Activated CD4-positive, alpha-beta memory T cell treated with anti-CD3 and anti-CD28 coated beads for 36 hours (primary cell): Measurements from ENCODE around the gene ADGRG3. TPM values are rescaled to one million over a fixed set of nuclear protein-coding genes. Genes with fewer than 3 reads are reported as not detected.

ENCODE experiments used
- CTCF ChIA-PET: fragments of 350-600 bp; sonication (Branson Sonifier 250); formaldehyde crosslinking; loops from one replicate; lab custom pipeline; 2021; ENCODE audit warnings: antibody characterized with exemption, inconsistent platforms; lab: Charles Lee
- POLR2A ChIA-PET: fragments of 350-600 bp; sonication (Branson Sonifier 250); formaldehyde crosslinking; loops from one replicate; lab custom pipeline; 2021; ENCODE audit warnings: antibody characterized with exemption; lab: Charles Lee
- DNase-seq: peaks from one replicate; pipeline ENCODE4 v3.0.0-alpha.2; 2020
- H3K27ac Mint-ChIP-seq: one replicate; pipeline ENCODE4 v1.8.0; 2021; ENCODE audit warnings: mixed read lengths
- H3K27me3 Mint-ChIP-seq: one replicate; pipeline ENCODE4 v1.8.0; 2021; ENCODE audit warnings: mixed read lengths
- H3K36me3 Mint-ChIP-seq: one replicate; pipeline ENCODE4 v1.8.0; 2021; ENCODE audit warnings: mixed read lengths
- H3K4me1 Mint-ChIP-seq: one replicate; pipeline ENCODE4 v1.8.0; 2021; ENCODE audit warnings: low read depth, mixed read lengths
- H3K4me3 Mint-ChIP-seq: one replicate; pipeline ENCODE4 v1.8.0; 2021; ENCODE audit warnings: mild to moderate bottlenecking, mixed read lengths
- H3K9me3 Mint-ChIP-seq: one replicate; pipeline ENCODE4 v1.8.0; 2021; ENCODE audit warnings: mixed read lengths
- intact Hi-C: fragments of 100-400 bp; cut with micrococcal nuclease; formaldehyde crosslinking; loops from one replicate; pipeline ENCODE4 v1.15.1; 2023
- total RNA-seq, 2 experiments: library from RNA; stranded (reverse); gene quantifications; one replicate each; pipeline ENCODE4 v1.2.3, GENCODE V29; 2021

The ADGRG3 gene
- total RNA-seq, 2 experiments from 2014 or later, result not detected

DNA sequence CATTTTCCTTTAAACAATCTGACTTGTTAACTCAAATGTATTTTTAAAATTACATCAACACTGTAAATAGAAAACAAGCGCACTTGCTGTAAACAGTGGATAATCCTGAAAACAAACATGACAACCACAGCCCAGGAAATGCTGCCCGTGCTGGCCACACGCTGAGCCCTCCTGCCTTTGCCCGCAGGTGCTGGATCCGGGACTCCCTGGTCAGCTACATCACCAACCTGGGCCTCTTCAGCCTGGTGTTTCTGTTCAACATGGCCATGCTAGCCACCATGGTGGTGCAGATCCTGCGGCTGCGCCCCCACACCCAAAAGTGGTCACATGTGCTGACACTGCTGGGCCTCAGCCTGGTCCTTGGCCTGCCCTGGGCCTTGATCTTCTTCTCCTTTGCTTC, 6.6 kb upstream of the ADGRG3 start:
- Mint-ChIP-seq H3K9me3 (no peaks in the 10 kb centered on the region), H3K27me3 (no peaks in the 10 kb centered on the region), H3K4me1 (no peaks in the 10 kb centered on the region), H3K27ac (no peak overlapping the region), H3K4me3 (no peak overlapping the region), H3K36me3 (no peaks in the 10 kb centered on the region)
- intact Hi-C loops, result no loop called here
- ChIA-PET CTCF (no interaction called here), POLR2A (no interaction called here)
- DNase-seq, result no peak

DNA sequence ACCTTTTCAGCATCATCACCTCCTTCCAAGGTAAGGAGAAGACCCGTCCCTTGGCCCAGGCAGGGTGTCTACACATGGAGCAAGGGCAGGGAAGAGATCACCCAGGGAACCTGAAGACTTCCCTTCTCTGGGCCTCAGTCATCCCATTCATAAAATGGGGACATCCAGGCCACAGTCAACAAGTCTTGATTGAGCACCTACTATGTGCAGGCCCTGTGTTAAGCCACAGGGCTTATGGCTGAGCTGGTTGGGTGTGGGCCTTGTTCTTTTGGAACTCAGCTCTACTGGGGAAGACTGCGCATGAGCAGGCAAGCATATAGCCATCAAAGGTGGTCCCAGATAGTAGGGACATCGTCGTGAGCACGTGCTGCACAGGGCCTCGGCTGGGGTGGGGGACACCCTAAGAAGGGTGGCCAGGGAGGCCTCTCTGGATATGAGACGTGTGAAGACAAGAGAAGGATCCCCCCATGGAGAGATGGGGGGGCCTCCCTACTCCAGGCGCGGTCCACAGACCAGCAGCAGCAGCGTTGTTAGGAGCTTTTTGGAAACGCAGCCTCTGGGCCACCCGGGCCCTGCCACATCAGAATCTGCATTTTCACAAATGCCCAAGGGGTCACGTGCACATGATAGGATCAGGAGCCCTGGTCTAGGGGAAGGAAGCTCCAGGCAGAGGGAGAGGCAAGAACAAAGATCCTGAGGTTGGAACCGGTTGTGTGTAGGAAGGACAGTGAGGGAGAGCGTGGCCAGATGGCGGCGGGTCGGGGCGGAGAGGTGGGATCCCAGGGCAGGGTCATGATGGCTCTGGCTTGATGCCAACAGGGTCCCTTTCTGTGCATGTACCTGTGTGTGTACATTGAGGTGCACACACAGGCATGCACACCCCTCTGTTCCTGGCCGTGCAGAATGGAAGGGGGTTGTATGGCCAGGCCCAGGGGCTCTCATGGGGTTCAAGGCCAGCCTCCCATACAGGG, 5.9 kb upstream of the ADGRG3 start:
- DNase-seq, result no peak
- Mint-ChIP-seq H3K4me1 (no peaks in the 10 kb centered on the region), H3K36me3 (no peaks in the 10 kb centered on the region), H3K27me3 (no peaks in the 10 kb centered on the region), H3K4me3 (no peak overlapping the region), H3K27ac (no peak overlapping the region), H3K9me3 (no peaks in the 10 kb centered on the region)
- CTCF ChIA-PET, result no interaction called here
- intact Hi-C loops, result no loop called here
- POLR2A ChIA-PET, result no interaction called here

DNA sequence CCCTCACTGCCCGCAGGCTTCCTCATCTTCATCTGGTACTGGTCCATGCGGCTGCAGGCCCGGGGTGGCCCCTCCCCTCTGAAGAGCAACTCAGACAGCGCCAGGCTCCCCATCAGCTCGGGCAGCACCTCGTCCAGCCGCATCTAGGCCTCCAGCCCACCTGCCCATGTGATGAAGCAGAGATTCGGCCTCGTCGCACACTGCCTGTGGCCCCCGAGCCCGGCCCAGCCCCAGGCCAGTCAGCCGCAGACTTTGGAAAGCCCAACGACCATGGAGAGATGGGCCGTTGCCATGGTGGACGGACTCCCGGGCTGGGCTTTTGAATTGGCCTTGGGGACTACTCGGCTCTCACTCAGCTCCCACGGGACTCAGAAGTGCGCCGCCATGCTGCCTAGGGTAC, 4.7 kb upstream of the ADGRG3 start:
- Mint-ChIP-seq H3K27ac (no peak overlapping the region), H3K36me3 (no peaks in the 10 kb centered on the region), H3K9me3 (no peaks in the 10 kb centered on the region), H3K4me3 (no peak overlapping the region), H3K4me1 (no peaks in the 10 kb centered on the region), H3K27me3 (no peaks in the 10 kb centered on the region)
- intact Hi-C loops, result no loop called here
- ChIA-PET CTCF (interaction anchor here (0.7 to 0.8 kb wide), 2 partner anchors 14 to 16 kb away, joined by 3 to 4 read pairs; no protein-coding TSS in a partner anchor), POLR2A (no interaction called here)
- no peak for DNase-seq

DNA sequence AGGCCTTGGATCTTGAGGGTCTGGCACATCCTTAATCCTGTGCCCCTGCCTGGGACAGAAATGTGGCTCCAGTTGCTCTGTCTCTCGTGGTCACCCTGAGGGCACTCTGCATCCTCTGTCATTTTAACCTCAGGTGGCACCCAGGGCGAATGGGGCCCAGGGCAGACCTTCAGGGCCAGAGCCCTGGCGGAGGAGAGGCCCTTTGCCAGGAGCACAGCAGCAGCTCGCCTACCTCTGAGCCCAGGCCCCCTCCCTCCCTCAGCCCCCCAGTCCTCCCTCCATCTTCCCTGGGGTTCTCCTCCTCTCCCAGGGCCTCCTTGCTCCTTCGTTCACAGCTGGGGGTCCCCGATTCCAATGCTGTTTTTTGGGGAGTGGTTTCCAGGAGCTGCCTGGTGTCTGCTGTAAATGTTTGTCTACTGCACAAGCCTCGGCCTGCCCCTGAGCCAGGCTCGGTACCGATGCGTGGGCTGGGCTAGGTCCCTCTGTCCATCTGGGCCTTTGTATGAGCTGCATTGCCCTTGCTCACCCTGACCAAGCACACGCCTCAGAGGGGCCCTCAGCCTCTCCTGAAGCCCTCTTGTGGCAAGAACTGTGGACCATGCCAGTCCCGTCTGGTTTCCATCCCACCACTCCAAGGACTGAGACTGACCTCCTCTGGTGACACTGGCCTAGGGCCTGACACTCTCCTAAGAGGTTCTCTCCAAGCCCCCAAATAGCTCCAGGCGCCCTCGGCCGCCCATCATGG, 4.0 kb upstream of the ADGRG3 start:
- POLR2A ChIA-PET, result no interaction called here
- no peak overlapping the region for H3K27ac Mint-ChIP-seq
- CTCF ChIA-PET, result interaction anchor here (0.7 to 0.8 kb wide), 2 partner anchors 15 to 17 kb away, joined by 3 to 4 read pairs; no protein-coding TSS in a partner anchor
- H3K4me1 Mint-ChIP-seq, result no peaks in the 10 kb centered on the region
- no peaks in the 10 kb centered on the region for H3K27me3 Mint-ChIP-seq
- H3K9me3 Mint-ChIP-seq, result no peaks in the 10 kb centered on the region
- DNase-seq, result no peak
- no peak overlapping the region for H3K4me3 Mint-ChIP-seq
- intact Hi-C loops, result no loop called here
- no peaks in the 10 kb centered on the region for H3K36me3 Mint-ChIP-seq

DNA sequence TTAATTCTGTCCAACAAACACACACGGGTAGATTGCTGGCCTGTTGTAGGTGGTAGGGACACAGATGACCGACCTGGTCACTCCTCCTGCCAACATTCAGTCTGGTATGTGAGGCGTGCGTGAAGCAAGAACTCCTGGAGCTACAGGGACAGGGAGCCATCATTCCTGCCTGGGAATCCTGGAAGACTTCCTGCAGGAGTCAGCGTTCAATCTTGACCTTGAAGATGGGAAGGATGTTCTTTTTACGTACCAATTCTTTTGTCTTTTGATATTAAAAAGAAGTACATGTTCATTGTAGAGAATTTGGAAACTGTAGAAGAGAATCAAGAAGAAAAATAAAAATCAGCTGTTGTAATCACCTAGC, 3.5 kb upstream of the ADGRG3 start:
- ChIA-PET POLR2A (no interaction called here), CTCF (no interaction called here)
- no peaks in the 10 kb centered on the region for H3K36me3 Mint-ChIP-seq
- H3K9me3 Mint-ChIP-seq, result no peaks in the 10 kb centered on the region
- H3K27me3 Mint-ChIP-seq, result no peaks in the 10 kb centered on the region
- H3K4me1 Mint-ChIP-seq, result no peaks in the 10 kb centered on the region
- no peak for DNase-seq
- H3K27ac Mint-ChIP-seq, result no peak overlapping the region
- no peak overlapping the region for H3K4me3 Mint-ChIP-seq
- intact Hi-C loops, result no loop called here

DNA sequence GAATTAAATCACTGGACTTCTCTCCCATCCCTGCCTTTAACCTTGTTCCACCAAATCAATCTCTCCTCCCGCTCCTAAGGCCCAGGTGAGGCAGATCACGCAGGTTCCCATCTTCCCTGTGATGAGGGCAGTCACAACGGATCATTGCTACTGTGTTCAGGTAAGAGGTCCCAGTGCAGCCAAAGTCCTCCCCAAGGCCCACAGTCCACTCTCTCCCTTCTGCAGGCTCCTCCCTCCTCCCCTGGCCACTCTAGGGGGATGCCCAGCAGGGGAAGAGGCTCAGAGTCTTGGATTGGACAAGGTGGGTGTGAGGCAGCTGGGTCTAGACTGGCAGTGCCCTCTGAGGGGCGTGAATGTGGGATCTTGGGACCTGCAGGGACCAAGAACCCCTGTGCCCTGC, 2.6 kb upstream of the ADGRG3 start:
- Mint-ChIP-seq H3K27ac (no peak overlapping the region), H3K36me3 (no peaks in the 10 kb centered on the region), H3K4me3 (no peak overlapping the region), H3K4me1 (no peaks in the 10 kb centered on the region), H3K9me3 (no peaks in the 10 kb centered on the region), H3K27me3 (no peaks in the 10 kb centered on the region)
- intact Hi-C loops, result no loop called here
- DNase-seq, result no peak
- POLR2A ChIA-PET, result no interaction called here
- CTCF ChIA-PET, result interaction anchor here (0.7 kb wide), 1 partner anchor 17 kb away, joined by 3 read pairs; no protein-coding TSS in a partner anchor

DNA sequence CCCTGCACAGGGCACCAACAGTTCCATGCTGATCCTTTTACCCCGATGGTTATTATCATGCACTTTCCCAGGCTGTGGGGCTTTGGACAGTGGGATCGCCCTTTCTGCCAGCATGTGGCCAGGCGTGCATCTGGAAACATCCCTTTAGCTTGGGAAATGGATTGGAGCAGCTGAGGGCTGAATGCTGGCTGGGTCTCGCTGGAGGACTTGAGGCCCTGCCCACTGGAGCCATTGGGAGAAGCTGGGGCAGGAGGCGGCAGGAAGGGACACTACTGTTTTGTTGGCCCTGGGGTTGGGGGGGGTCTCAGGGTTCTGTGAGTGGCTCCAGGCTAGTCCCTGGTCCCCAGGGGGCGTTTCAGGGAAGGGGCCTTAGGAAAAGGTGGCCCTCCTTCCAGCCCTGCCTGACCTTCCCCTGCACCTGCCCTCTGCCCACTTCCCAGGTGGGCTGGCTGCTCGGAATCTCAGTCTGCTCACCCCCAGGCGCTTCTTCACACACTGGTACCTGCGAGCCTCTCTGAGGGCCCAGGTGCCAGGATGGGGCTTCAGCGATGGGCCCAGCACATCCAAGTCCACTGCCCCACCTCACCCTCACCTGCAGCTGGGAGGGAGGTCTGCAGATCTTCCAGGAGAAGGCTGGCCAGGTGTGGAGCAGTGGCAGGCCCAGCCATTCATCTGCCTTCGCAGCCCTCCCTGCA, 1.6 kb upstream of the ADGRG3 start:
- no peaks in the 10 kb centered on the region for H3K36me3 Mint-ChIP-seq
- H3K4me1 Mint-ChIP-seq, result no peaks in the 10 kb centered on the region
- no peaks in the 10 kb centered on the region for H3K9me3 Mint-ChIP-seq
- no peak overlapping the region for H3K4me3 Mint-ChIP-seq
- DNase-seq, result no peak
- intact Hi-C loops, result no loop called here
- CTCF ChIA-PET, result no interaction called here
- H3K27me3 Mint-ChIP-seq, result peaks cover 2% of the 10 kb centered on the region
- no peak overlapping the region for H3K27ac Mint-ChIP-seq
- POLR2A ChIA-PET, result no interaction called here

DNA sequence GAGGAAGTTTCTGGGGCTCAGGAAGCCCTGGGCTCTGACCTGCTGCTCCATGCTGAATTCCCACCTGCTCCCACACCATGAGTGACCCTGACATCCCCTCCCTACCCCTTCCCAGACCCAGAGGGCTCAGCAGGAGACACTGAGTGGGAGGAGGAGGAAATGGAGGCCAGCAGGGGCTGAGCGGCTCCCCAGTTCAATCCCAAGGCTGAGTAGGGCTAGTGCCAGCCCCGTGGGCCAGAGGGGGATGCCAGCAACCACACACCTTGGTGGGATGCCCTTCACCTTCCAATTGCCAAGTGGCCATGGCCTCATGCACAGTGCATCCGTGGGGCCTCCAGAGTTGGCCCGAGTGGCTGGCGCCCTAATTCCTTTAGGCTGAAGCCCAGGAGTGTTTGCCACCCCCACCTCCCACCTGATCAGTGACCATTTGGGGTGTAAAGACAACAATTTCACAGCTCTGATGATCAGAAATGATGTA, 1.0 kb upstream of the ADGRG3 start:
- Mint-ChIP-seq H3K36me3 (no peaks in the 10 kb centered on the region), H3K27me3 (peaks cover 2% of the 10 kb centered on the region), H3K9me3 (no peaks in the 10 kb centered on the region), H3K27ac (no peak overlapping the region), H3K4me3 (no peak overlapping the region), H3K4me1 (no peaks in the 10 kb centered on the region)
- intact Hi-C loops, result no loop called here
- no peak for DNase-seq
- POLR2A ChIA-PET, result no interaction called here
- CTCF ChIA-PET, result interaction anchor here (1.4 kb wide), 1 partner anchor 91 kb away, joined by 7 read pairs; no protein-coding TSS in a partner anchor

DNA sequence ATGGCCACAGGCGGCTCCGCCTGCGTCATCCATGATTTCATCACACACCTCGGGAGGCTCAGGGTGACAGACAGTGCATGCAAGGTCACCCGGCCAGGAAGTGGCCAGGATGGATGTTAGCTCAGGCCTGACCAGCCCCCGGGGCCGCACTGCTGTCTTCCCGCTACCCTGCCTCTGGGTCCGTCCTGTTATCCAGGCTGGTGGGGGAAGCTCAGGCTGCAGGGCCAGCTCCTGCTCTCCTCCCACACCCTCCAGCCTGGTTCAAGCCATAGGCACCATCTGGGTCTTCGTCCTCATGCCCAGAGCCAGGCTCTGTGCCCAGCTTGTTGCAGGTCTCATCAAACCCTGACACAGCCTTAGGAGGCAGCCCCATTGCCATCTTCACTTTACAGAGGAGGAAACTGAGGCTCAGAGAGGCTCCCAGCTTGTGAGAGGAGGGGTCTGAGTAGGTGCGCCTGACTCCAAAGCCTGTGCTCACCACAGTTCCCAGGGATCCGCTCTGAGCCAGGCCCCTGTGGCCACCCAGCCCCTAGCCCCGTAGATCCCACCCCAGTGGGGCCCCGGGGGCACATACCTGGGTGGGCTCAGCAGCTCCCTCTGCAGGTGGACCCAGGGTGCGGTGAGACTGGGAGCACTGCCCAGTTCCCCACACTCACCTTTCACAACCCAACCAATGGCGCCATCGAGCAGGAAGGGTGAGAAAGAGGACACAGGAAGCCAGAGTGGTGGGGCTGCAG, 412 bp upstream of the ADGRG3 start:
- Mint-ChIP-seq H3K36me3 (no peaks in the 10 kb centered on the region), H3K9me3 (no peaks in the 10 kb centered on the region), H3K4me1 (no peaks in the 10 kb centered on the region), H3K27me3 (peaks cover 2% of the 10 kb centered on the region), H3K4me3 (no peak overlapping the region), H3K27ac (no peak overlapping the region)
- POLR2A ChIA-PET, result no interaction called here
- CTCF ChIA-PET, result interaction anchor here (1.4 kb wide), 1 partner anchor 91 kb away, joined by 7 read pairs; no protein-coding TSS in a partner anchor
- intact Hi-C loops, result no loop called here
- no peak for DNase-seq

DNA sequence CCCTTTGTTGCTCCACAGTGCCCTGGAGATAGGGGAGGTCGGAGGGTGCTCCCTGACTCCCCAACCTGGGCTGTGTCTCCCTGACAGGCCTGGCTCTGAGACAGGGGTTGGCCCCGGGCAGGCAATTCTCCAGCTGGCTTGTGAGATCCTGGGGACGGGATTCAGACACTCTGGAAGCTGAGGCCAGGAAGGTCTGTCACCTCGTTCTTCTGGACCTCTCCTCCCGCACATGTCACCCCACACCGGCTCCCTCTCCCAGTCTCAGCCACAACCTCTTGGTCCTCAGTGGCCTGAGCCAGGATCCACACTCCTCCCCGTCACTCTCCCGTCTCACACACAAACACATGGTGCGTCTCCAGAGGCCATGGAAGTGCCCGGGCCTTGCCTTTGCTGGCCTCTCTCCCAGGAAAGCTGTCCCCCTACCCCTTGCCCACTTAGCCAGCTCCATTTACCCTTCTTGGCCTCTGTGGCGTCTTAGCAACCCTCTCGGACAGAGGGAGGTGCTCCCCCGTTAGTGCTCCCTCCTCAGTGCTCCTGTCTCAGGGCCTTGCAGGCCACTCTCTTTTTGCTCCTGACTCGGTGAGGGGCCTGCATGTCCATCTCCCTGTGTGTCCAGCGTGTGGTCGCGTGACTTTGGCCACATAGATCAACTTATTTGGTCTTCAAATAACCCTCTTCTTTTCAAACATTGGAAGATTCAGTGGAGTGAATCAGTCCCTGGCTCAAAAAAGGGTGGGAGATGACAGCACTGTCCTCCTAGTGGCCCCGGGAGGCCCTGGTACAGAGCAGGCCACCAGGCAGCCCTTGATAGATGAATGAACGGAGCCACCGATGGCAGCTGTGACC, 747 bp downstream of the ADGRG3 start:
- Mint-ChIP-seq H3K27ac (no peak overlapping the region), H3K36me3 (no peaks in the 10 kb centered on the region), H3K9me3 (no peaks in the 10 kb centered on the region), H3K4me1 (no peaks in the 10 kb centered on the region), H3K4me3 (no peak overlapping the region), H3K27me3 (peaks cover 2% of the 10 kb centered on the region)
- intact Hi-C loops, result no loop called here
- CTCF ChIA-PET, result no interaction called here
- no peak for DNase-seq
- POLR2A ChIA-PET, result no interaction called here
